Measurements from ENCODE around the gene MRPL54.

The MRPL54 gene

DNA sequence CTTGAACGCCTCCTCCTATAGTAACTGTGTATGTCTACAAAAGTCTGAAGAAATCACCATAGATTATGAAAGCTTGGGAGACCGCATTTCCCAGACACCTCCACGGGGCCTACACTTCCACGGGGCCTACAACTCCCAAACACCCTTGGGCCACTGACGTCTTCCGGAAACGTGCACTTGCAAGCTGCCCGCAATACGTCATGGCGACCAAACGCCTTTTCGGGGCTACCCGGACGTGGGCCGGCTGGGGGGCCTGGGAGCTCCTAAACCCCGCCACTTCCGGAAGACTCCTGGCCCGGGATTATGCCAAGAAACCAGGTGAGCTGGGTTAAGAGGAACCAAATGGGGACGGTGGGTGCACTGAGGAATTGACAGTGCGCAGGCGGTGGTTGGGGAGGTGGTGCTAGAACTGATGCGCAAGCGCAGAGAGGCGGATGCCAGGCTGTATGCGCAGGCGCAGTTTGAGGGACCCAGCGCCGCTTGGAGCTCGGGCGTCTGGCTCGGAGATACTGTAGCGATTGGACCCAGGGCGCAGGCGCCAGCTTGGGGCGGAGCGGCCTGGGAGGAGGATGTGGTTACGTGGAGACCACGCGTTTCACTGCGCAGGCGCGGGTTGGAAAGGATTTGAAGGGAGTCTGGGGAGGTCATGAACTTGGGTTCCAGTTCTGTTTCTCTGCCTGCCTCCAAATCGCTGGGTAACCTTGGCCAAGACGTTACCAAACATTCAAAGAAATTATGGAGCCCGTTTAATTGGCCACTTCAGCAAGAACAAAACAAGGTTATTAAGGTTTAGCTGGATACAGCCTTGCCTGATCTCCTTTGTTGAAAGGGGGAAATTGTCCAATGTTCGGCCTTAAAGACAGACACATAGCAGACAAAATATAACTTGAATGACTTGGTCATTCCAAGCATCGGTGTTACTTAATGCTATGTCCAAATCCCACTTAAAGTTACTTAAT, at the start of gene MRPL54:
Gene MRPL54, plus strand, starts transcription at position 182 of the 959 bp plus-strand sequence. Its CDS starts 19 bp downstream, at position 201.
- DNase-seq = peak; percentile 97

DNA sequence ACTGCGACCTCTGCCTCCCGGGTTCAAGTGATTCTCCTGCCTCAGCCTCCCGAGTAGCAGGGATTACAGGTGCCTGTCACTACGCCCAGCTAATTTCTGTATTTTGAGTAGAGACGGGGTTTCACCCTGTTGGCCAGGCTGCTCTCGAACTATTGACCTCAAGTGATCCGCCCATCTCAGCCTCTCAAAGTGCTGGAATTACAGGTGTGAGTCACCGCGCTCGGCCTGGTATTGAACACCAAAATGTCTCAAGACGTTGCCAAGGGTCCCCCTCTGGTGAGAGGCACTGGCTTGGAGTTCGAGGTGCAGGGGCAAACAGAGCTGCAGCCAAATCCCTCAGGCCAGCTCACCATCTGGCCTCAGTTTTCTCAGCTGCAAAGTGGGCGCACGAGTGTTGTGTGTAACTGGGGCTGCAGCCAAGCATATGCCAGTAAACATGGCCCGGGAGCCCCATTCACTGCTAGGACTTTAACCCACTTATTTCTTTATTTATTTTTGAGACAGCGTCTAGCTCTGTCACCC, 46.3 kb upstream of the MRPL54 start:
- DNase-seq = no peak

DNA sequence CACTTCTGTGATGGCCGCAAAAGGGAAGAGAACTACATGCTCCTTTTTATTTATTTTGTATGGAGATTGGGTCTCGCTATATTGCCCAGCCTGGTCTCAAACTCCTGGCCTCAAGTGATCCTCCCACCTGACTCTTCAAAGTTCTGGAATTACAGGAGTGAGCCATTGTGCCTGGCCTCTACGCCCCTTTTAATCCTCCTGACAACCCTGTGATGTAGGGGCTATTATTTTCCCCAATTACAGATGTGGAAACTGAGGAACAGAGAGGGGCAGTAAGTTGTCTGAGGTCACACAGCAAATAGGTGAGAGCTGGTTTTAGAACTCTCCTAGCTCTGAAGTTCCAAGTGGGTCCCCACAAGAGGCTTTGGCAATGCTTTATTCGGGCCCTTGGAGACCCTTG, 42.6 kb upstream of the MRPL54 start:
- no peak for DNase-seq

DNA sequence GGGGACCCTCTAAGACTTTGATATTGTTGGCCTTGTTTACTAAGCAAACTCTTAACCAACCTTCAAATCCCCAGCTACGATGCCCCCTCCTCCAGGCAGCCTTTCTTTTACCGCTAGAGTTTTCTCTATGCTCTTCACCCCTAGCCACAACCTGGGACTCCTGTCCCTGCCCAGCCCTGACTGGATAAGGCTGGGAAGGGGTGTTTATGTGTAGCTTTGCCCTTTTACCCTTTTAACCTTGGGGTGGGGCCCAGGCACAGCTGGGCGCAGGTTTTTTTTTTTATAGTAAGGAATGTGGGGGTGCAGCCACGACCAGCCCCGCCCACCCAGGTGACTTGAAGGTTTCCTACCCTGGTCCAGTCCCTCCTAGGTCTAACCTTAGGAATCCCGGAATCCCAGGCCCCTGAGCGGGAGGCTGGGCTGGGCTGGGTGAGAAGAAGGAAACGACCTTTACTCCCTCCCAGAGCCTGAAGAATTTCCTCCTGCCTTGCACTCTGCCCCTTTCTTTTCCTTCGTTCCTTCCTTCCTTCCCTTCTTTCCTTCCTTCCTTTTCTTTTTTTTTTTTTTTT, 42.0 kb upstream of the MRPL54 start:
- DNase-seq = no peak

DNA sequence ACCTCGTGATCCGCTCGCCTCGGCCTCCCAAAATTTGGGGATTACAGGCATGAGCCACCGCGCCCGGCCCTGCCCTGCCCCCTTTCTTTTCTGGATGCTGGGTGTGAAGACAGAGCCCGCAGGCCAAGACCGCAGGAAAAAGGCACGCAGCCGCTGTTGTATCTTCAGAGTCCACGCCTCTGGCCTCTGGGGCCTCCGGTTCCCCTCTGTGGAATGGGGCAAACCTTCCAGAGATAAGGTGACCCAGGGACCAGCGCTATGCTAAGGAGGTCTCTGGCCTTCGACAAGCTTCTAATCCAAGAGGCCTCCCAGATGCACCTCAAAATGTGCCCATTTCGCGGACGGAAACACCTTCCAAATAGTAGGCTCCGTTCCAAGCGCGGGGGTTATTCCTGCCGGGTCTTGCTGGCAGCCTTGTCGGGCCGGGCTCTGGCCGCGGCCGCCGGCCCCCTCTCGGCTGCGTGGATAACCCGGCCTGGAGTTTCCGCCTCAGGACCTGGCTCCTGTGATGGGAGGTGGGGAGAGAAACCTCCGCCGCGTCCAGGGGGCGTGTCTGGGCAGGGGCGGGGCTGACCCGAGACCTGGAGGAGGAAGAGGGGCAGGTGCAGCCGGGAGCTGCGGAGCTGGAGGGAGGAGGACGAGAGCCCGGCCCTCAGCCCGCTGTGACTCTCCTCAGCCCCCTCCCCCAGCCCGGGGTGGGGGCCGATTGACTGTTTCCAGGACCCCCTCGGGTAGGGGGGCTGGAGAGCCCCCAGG, 41.2 kb upstream of the MRPL54 start:
- DNase-seq = peak; percentile 59

DNA sequence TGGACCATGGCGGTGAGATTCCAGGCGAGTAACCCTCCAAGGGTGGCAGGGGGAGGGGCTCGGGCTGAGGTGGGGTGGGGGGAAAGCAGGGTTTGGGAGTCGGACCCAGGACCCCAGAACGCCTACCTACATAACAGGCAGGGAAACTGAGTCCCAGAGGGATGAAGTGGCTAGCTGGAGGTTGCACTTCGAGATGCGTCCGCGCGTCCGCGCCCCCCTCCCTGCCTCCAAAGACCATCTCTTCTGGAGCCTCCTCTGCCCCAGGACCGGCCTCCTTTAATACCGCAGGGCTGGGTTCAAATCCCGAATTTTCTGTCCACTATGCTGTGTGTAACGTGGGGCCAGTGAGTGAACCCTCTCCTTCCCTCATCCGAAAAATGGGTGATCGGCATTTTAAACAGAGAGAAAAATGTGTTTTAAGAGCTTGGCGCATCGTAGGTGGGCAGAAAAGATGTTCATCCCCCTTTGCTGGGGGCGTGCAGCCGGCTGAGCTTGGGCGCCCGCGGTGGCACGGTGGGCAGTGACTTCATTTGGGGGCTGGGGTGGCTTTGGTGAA, 40.5 kb upstream of the MRPL54 start:
- DNase-seq = no peak

DNA sequence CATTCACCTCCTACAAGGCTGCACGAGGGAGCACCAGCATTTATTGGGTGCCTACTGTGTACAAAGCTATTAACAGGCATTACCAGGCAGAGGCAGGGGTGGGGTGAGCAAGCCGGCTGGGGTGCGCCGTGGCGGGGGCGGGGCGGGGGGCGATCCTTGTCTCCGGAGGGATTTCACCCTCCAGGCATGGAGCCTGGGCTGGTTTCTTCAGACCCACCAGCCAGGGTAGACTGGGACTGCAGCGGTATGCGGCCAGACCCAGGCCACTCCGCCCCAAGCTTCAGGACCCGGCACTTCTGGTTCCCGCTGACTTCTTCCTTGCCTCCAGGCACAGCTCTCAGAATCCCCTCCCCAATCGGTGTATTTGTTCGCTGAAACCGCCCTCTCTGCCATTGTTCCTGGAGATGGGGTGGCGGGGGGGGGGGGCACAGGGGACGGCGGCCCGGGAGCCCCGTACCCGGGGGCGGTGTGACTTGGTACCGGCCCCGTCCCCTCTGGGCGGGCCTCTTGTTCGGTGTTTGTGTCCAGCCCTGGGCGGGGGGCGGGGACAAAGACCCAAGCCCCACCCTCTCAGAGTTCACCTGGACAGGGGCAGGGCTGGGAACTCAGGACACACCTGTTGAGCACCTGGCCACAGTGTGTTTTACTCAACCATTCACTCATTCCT, 39.9 kb upstream of the MRPL54 start:
- DNase-seq = peak; percentile 7

DNA sequence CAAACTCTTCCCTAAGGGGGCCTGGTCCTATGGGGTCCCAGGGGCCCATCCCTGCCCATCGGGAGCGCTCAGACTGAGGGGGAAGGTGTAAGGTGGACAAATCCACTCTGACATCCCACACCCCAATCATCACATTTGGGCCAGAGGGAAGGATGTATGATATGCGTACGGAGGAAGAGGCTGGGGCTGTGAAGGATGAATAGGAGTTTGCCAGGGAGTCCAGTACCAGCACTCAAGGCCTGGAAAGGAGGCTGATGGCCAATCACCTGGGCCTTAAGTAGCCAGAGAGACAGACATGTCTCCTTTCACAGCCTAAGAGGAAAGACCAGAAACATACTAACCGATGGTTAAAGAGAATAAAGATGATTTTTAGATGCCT, 39.4 kb upstream of the MRPL54 start:
- DNase-seq = no peak

DNA sequence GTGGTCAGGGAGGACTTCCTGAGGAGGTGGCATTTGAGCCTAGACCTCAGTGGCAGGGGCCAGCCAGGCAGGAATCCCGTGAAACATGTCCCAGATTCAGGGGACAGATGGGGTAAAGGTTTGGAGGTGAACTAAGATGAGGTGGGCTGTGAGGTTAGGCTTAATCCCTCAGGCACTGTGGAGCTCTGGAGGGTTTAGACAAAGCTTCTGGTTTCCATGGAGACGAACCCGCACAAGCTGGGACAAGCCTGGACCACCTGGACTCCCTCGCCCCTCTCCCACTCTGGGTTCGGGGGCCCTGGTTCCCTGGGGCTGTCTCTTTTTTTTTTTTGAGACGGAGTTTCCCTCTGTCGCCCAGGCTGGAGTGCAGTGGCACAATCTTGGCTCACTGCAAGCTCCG, 38.6 kb upstream of the MRPL54 start:
- no peak for DNase-seq

DNA sequence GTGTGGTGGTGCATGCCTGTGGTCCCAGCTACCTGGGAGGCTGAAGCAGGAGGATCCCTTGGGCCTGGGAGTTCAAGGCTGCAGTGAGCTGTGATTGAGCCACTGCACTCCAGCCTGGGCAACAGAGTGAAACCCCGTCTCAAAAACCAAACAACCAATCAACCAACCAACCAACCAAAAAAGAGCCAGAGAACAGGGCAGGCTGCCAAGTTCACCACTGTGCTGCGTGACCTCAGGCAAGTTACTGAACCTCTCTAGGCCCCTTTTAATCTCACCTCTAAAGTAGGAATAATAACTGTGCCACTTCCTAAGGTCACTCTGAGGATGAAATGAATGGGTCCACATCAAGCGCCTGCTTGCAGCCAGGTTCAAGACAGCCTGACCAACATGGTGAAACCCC, 37.4 kb upstream of the MRPL54 start:
- DNase-seq = no peak

DNA sequence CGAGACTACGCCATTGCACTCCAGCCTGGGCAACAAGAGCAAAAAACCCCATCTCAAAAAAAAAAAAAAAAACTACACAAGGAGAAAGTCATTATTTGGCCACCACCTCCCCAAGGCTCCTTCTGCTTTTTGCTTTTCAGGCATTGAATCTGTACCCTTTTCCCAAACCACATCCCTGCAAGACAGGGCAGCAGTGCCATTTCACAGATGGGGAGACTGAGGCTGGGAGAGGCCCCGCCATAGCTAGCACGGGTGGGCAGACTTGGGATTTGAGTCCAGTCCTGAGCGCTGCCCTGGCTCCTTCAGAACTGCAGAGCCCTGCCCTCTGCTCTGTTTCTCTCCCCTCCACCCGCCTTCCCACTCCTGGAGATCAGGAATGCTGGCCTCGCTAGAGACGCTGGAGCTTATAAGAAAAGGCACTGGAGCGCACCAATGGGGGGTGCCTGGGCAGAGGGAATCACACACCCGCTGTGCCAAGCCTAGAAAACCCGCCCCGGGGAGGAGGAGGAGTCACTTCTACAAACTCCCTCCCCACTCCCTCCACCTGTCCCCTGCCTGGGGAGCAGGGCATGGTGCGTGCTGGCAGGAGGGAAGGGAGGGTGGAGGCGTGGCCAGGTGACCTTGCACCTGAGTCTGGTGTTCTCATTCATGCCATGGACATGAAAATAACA, 36.7 kb upstream of the MRPL54 start:
- DNase-seq = no peak

DNA sequence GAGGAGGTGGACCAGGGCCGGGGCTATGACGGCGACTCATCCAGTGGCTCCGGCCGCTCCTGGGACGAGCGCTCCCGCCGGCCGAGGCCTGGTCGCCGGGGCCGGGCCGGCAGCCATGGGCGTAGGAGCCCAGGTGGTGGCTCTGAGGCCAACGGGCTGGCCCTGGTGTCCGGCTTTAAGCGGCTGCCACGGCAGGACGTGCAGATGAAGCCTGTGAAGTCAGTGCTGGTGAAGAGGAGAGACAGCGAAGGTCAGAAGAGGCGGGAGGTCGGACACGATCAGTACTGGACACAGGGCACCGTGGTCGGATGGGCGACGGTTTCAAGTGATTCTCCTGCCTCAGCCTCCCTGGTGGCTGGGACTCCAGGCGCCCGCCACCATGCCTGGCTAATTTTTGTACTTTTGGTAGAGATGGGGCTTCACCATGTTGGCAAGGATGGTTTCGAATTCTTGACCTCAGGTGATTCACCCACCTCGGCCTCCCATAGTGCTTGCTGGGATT, 32.0 kb upstream of the MRPL54 start:
- DNase-seq = no peak

DNA sequence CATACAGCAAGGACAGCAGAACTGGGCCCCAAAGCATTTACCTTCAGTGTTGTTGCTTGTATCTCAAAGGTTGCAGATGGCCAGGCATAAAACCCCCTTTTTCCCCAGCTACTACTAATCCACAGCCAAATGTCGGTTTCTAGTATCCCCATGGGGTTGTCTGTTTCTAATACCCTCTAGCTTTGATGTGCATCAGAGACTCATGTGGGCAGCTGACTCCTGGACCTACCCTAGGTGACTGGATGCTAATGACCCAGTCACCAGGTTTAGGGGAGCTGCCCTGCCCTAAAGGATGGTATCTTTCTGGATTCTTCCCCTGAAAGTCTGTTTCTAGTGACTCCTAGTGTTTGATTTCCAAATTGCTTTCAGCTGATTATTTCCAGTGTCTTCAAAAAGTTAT, 30.4 kb upstream of the MRPL54 start:
- no peak for DNase-seq

DNA sequence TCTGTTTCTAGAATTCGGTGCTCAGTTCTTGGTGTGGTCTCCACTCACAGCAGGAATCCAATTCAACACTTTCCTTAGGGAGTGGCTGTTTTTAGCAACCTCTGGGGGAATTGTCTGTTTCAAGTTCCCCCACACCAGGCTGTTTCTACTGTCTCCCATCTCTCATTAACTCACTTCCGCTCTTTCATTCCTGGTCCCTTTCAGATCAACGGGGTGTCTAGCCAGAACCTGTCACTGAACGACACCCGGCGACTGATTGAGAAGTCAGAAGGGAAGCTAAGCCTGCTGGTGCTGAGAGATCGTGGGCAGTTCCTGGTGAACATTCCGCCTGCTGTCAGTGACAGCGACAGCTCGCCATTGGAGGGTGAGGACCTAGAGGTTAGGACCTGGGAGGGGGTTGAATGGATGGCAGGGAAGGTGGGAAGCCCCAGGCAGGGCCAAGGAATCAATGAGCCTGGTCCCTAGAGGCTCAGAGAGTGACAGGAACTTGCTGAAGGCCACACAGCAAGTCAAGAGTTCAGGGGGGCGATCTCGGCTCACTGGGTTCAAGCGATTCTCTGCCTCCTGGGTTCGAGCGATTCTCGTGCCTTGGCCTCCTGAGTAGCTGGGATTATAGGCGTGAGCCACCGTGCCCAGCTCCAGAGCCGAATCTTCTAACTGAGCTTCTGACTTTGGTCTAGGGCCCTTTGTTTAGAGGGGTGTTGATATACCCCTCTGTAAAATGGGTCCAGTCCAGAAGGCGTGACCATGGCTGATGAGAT, 28.8 kb upstream of the MRPL54 start:
- DNase-seq = no peak

DNA sequence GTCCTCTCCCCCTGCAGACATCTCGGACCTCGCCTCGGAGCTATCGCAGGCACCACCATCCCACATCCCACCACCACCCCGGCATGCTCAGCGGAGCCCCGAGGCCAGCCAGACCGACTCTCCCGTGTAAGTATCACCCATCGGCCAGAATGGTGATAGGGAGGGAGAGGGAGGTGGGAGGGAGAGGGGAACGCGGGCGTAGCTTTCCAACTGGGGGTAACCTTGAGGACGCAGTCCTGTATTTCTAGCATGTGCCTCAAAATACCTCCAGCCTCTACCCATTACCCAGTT, 28.2 kb upstream of the MRPL54 start:
- DNase-seq = no peak

DNA sequence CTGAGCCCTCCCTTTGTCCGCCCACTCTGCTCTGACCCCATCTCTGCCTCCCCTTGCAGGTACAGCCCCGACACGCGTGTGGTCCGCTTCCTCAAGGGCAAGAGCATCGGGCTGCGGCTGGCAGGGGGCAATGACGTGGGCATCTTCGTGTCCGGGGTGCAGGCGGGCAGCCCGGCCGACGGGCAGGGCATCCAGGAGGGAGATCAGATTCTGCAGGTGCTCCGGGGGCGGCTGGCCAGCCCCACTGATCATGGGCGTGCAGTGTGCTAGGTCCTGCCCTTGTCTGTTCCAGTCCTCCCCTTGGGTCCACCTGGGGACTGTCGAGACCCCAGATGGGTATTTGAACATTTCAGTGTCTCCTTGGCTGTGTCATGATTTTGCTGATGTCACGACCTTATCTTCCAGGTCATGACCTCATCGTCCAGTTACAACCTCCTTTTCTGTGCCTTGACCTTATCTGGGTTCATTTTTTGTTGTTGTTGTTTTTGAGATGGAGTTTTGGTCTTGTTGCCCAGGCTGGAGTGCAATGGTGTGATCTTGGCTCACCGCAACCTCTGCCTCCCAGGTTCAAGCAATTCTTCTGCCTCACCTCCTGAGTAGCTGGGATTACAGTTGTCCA, 26.3 kb upstream of the MRPL54 start:
- DNase-seq = no peak

DNA sequence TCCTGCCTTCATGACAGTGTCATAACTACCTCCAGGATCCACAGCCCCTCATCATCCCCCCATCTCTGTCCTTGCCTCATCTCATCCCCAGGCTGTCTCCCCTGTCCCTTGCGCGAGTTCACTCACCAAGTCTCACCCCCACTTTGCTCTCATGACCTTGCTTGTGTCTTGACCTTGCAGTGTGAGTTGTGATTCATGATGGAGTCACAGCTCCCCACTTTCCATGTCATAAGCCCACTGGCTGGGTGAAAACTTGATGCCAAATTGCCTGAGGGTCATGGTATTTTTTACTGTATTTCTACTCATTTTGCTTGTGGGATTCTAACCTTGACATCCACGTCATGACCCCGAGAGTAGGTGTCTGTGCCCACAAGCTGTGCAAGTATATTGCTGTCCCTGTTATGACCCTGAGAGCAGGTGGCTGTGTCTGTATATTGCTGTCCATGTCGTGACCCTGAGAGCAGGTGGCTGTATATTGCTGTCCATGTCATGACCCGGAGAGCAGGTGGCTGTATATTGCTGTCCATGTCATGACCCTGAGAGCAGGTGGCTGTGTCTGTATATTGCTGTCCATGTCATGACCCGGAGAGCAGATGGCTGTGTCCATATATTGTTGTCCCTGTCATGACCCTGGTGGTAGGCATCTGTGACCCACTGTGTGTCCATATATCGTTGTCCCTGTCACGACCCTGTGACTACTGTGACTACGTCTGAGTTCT, 24.8 kb upstream of the MRPL54 start:
- no peak for DNase-seq

DNA sequence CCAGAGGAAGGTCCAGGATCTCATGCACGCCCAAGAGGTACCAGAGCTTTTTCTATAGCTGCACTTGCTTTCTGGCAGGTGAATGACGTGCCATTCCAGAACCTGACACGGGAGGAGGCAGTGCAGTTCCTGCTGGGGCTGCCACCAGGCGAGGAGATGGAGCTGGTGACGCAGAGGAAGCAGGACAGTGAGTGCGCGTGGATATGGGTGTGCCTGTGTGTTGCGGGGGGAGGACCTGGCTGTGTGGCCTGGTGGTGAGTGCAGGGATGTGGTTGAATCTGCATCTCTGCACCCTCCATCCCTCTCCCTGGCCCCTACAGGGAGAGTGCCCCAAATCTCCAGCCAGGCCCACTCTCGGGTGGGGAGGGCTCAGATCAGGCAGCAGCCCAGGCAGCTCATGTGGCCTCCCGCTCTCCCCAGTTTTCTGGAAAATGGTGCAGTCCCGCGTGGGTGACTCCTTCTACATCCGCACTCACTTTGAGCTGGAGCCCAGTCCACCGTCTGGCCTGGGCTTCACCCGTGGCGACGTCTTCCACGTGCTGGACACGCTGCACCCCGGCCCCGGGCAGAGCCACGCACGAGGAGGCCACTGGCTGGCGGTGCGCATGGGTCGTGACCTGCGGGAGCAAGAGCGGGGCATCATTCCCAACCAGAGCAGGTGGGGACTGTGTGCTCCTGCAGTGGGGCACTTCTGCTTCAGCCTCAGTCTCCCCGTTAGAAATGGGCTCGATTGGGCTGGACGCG, 23.8 kb upstream of the MRPL54 start:
- DNase-seq = no peak

DNA sequence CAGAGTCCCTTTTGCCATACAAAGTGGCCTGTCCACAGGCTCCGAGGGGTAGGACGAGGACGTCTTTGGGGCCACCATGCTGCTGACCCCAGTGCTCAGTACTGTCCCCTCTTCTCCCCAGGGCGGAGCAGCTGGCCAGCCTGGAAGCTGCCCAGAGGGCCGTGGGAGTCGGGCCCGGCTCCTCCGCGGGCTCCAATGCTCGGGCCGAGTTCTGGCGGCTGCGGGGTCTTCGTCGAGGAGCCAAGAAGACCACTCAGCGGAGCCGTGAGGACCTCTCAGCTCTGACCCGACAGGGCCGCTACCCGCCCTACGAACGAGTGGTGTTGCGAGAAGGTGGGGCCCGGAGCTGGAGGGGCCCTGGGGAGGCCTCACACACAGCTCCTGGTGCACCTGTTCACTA, 22.1 kb upstream of the MRPL54 start:
- no peak for DNase-seq

Data from NCI-H2227 treated with DMSO at 0.1 percent for 48 hours (cell line).